ENCODE data around the gene KRTAP1-3. TPM values are rescaled to one million over a fixed set of nuclear protein-coding genes. Genes with fewer than 3 reads are reported as not detected.

Gene KRTAP1-3
- total RNA-seq, 1 donor = not detected

DNA sequence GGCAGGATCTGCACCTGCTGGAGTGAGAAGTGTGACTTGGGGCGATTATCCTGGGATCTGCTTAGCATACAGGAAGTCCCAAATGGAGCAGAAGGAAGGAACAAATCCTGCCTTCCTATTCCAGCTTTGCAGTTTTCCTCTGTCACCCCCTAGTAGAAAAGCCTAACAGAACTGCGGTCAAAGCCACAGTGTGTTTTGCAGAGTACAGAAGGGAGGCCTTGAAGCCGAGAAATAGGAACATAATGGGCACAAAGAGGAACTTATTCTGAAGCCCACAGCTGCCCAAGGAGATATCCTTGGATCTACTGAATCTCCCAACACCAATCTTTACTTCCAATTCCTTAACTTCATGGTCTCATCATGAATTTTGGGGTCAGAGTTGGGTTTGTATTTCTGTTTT lies 16.1 kb downstream of the KRTAP1-3 start:
- DNase-seq (ENCODE audit: insufficient read length, low spot score, missing footprints) = no peak
- TF ChIP-seq, protein P1, sequence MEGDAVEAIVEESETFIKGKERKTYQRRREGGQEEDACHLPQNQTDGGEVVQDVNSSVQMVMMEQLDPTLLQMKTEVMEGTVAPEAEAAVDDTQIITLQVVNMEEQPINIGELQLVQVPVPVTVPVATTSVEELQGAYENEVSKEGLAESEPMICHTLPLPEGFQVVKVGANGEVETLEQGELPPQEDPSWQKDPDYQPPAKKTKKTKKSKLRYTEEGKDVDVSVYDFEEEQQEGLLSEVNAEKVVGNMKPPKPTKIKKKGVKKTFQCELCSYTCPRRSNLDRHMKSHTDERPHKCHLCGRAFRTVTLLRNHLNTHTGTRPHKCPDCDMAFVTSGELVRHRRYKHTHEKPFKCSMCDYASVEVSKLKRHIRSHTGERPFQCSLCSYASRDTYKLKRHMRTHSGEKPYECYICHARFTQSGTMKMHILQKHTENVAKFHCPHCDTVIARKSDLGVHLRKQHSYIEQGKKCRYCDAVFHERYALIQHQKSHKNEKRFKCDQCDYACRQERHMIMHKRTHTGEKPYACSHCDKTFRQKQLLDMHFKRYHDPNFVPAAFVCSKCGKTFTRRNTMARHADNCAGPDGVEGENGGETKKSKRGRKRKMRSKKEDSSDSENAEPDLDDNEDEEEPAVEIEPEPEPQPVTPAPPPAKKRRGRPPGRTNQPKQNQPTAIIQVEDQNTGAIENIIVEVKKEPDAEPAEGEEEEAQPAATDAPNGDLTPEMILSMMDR (IDR thresholded peaks at IDR 0.05; ENCODE audit: extremely low read depth, low read depth, low read length) = no peak
- no peaks in the 10 kb centered on the region for H3K27me3 ChIP-seq (ENCODE audit: insufficient read depth, low read length)
- H3K4me2 ChIP-seq (ENCODE audit: insufficient read depth, low read length) = no peak overlapping the region
- no peaks in the 10 kb centered on the region for H4K20me1 ChIP-seq (ENCODE audit: insufficient read depth, low read length)
- no peaks in the 10 kb centered on the region for H3K36me3 ChIP-seq (ENCODE audit: insufficient read depth, low read length)
- H2AFZ ChIP-seq (ENCODE audit: low read length) = peak overlapping the region; percentile 13
- no peaks in the 10 kb centered on the region for H3K79me2 ChIP-seq (ENCODE audit: insufficient read depth, low read length)
- H3K27ac ChIP-seq (ENCODE audit: low read depth, low read length) = no peak overlapping the region
- H3K9me3 ChIP-seq (ENCODE audit: low read depth, low read length) = peaks cover 4% of the 10 kb centered on the region
- H3K4me1 ChIP-seq (ENCODE audit: insufficient read depth, low read length) = no peaks in the 10 kb centered on the region
- H3K4me3 ChIP-seq (ENCODE audit: insufficient read depth, low read length) = no peak overlapping the region

DNA sequence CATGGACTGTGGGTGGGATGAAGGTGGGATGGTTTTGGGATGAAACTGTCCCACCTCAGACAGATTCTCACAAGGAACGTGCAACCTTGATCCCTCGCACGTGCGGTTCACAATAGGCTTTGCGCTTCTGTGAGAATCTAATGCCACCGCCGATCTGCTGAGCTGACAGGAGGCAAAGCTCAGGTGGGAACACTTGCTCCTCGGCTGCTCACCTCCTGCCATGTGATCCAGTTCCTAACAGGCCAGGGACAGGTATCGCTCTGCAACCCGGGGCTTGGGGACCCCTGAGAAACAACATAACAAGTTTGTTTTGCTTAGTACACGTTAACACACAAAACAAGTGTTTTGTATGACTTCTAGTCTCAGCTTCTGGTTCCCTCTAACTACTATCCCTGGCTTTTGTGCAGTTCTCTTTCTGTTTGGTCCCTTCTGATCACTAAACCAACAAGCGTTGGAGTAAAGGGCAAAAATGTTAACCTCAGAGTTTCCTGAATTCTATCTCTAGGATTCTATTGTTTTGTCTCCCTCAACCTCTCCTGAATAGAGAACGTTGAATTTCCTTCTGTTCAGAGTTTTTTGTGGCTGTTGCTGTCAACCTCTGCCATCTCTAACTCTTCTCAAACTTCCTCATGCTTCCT lies 18.0 kb downstream of the KRTAP1-3 start:
- Histone ChIP-seq H3K27me3 (ENCODE audit: insufficient read depth, low read length) (no peaks in the 10 kb centered on the region), H2AFZ (ENCODE audit: low read length) (no peak overlapping the region), H3K79me2 (ENCODE audit: insufficient read depth, low read length) (no peaks in the 10 kb centered on the region), H3K4me2 (ENCODE audit: insufficient read depth, low read length) (no peak overlapping the region), H3K27ac (ENCODE audit: low read depth, low read length) (no peak overlapping the region), H3K36me3 (ENCODE audit: insufficient read depth, low read length) (no peaks in the 10 kb centered on the region), H3K4me3 (ENCODE audit: insufficient read depth, low read length) (no peak overlapping the region), H3K9me3 (ENCODE audit: low read depth, low read length) (peaks cover 4% of the 10 kb centered on the region), H4K20me1 (ENCODE audit: insufficient read depth, low read length) (no peaks in the 10 kb centered on the region), H3K4me1 (ENCODE audit: insufficient read depth, low read length) (no peaks in the 10 kb centered on the region)
- TF ChIP-seq, protein P1 (IDR thresholded peaks at IDR 0.05; ENCODE audit: extremely low read depth, low read depth, low read length) = no peak
- DNase-seq (ENCODE audit: insufficient read length, low spot score, missing footprints) = no peak

GRCh38 chr17:41015454-41015853 lies 19.2 kb downstream of the KRTAP1-3 start:
- H3K27ac ChIP-seq (ENCODE audit: low read depth, low read length) = no peak overlapping the region
- no peaks in the 10 kb centered on the region for H3K36me3 ChIP-seq (ENCODE audit: insufficient read depth, low read length)
- no peak overlapping the region for H3K4me3 ChIP-seq (ENCODE audit: insufficient read depth, low read length)
- no peaks in the 10 kb centered on the region for H3K27me3 ChIP-seq (ENCODE audit: insufficient read depth, low read length)
- no peak for DNase-seq (ENCODE audit: insufficient read length, low spot score, missing footprints)
- no peak overlapping the region for H2AFZ ChIP-seq (ENCODE audit: low read length)
- H3K4me2 ChIP-seq (ENCODE audit: insufficient read depth, low read length) = no peak overlapping the region
- H3K79me2 ChIP-seq (ENCODE audit: insufficient read depth, low read length) = no peaks in the 10 kb centered on the region
- H3K9me3 ChIP-seq (ENCODE audit: low read depth, low read length) = no peaks in the 10 kb centered on the region
- H3K4me1 ChIP-seq (ENCODE audit: insufficient read depth, low read length) = no peaks in the 10 kb centered on the region
- H4K20me1 ChIP-seq (ENCODE audit: insufficient read depth, low read length) = no peaks in the 10 kb centered on the region
- TF ChIP-seq, protein P1 (IDR thresholded peaks at IDR 0.05; ENCODE audit: extremely low read depth, low read depth, low read length) = no peak

GRCh38 chr17:41013606-41014005 lies 21.1 kb downstream of the KRTAP1-3 start:
- Histone ChIP-seq H3K4me2 (ENCODE audit: insufficient read depth, low read length) (no peak overlapping the region), H4K20me1 (ENCODE audit: insufficient read depth, low read length) (no peaks in the 10 kb centered on the region), H3K36me3 (ENCODE audit: insufficient read depth, low read length) (no peaks in the 10 kb centered on the region), H3K4me1 (ENCODE audit: insufficient read depth, low read length) (no peaks in the 10 kb centered on the region), H3K27ac (ENCODE audit: low read depth, low read length) (no peak overlapping the region), H3K27me3 (ENCODE audit: insufficient read depth, low read length) (no peaks in the 10 kb centered on the region), H2AFZ (ENCODE audit: low read length) (no peak overlapping the region), H3K9me3 (ENCODE audit: low read depth, low read length) (no peaks in the 10 kb centered on the region), H3K4me3 (ENCODE audit: insufficient read depth, low read length) (no peak overlapping the region), H3K79me2 (ENCODE audit: insufficient read depth, low read length) (no peaks in the 10 kb centered on the region)
- no peak for DNase-seq (ENCODE audit: insufficient read length, low spot score, missing footprints)
- TF ChIP-seq, protein P1 (IDR thresholded peaks at IDR 0.05; ENCODE audit: extremely low read depth, low read depth, low read length) = no peak
